IPS DF 6.9 (cell line): ENCODE data around the gene TNS4.

Experiments
- DNase-seq: peaks from one replicate; pipeline ENCODE4 v3.0.0-alpha.2; 2013; ENCODE audit warnings: low read depth, low spot score
- H3K27ac ChIP-seq: one replicate; pipeline ENCODE4 v1.5.1; 2013; ENCODE audit warnings: low read length, control low read depth
- H3K27me3 ChIP-seq: 2 replicates; pipeline ENCODE4 v1.6.1; 2013; ENCODE audit warnings: mild to moderate bottlenecking, low read length; ENCODE audit not compliant: control insufficient read depth, insufficient read depth
- H3K36me3 ChIP-seq: 2 replicates; pipeline ENCODE4 v1.6.1; 2013; ENCODE audit warnings: low read length; ENCODE audit not compliant: control insufficient read depth, insufficient read depth
- H3K4me1 ChIP-seq: 2 replicates; pipeline ENCODE4 v1.6.1; 2013; ENCODE audit warnings: low read length; ENCODE audit not compliant: control insufficient read depth, insufficient read depth
- H3K4me3 ChIP-seq: 2 replicates; pipeline ENCODE4 v1.5.1; 2013; ENCODE audit warnings: mild to moderate bottlenecking, low read length
- H3K9me3 ChIP-seq: 2 replicates; pipeline ENCODE4 v1.6.1; 2013; ENCODE audit warnings: low read length, inconsistent platforms; ENCODE audit not compliant: control insufficient read depth, insufficient read depth
- WGBS: extraction: QIAGEN DNeasy Blood & Tissue Kit; methylation state at CpG from one replicate; pipeline ENCODE4 v1.1.7; 2013; ENCODE audit warnings: mixed read lengths, missing lambda C conversion rate; ENCODE audit not compliant: insufficient read length, insufficient coverage; 5-methylcytosine and 5-hydroxymethylcytosine counted together

The TNS4 gene

DNA sequence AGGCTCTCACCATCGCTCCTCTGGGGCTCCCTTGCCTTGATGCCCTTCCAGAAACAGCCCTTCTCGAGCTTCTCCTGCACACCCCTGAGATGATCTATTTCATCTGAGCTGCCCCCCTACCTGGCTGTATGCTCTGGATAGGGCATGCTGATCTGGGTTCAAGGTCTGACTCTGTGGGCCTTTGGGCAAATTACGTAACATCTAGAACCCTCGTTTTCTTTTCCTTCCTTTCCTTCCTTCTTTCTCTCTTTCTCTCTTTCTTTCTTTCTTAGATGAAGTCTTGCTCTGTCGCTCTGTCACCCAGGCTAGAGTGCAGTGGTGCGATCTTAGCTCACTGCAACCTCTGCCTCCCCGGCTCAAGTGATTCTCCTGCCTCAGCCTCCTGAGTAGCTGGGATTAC lies 20.3 kb downstream of the TNS4 start:
- WGBS: no CpG with 5 or more reads among the region's 7 CpGs
- no peak overlapping the region for H3K27ac ChIP-seq
- no peak overlapping the region for H3K4me3 ChIP-seq
- H3K27me3 ChIP-seq: no peaks in the 10 kb centered on the region
- peaks cover 7% of the 10 kb centered on the region for H3K4me1 ChIP-seq
- no peak for DNase-seq
- H3K36me3 ChIP-seq: no peaks in the 10 kb centered on the region
- H3K9me3 ChIP-seq: no peaks in the 10 kb centered on the region

GRCh38 chr17:40480501-40481003 lies 20.9 kb downstream of the TNS4 start:
- no CpG with 5 or more reads among the region's 12 CpGs for WGBS
- Histone ChIP-seq H3K4me1 (peaks cover 10% of the 10 kb centered on the region), H3K27ac (no peak overlapping the region), H3K36me3 (no peaks in the 10 kb centered on the region), H3K27me3 (no peaks in the 10 kb centered on the region), H3K4me3 (no peak overlapping the region), H3K9me3 (no peaks in the 10 kb centered on the region)
- DNase-seq: no peak

GRCh38 chr17:40479754-40480480 lies 21.5 kb downstream of the TNS4 start:
- DNase-seq: no peak
- Histone ChIP-seq H3K27me3 (no peaks in the 10 kb centered on the region), H3K36me3 (no peaks in the 10 kb centered on the region), H3K9me3 (no peaks in the 10 kb centered on the region), H3K27ac (no peak overlapping the region), H3K4me1 (peaks cover 12% of the 10 kb centered on the region), H3K4me3 (no peak overlapping the region)
- no CpG with 5 or more reads among the region's 9 CpGs for WGBS

GRCh38 chr17:40478486-40478885 lies 22.9 kb downstream of the TNS4 start:
- Histone ChIP-seq H3K27ac (no peak overlapping the region), H3K4me3 (no peak overlapping the region), H3K27me3 (no peaks in the 10 kb centered on the region), H3K9me3 (no peaks in the 10 kb centered on the region), H3K4me1 (peaks cover 9% of the 10 kb centered on the region), H3K36me3 (no peaks in the 10 kb centered on the region)
- DNase-seq: no peak
- WGBS: no CpG with 5 or more reads among the region's 13 CpGs

GRCh38 chr17:40477796-40478195 lies 23.6 kb downstream of the TNS4 start:
- H3K27ac ChIP-seq: no peak overlapping the region

DNA sequence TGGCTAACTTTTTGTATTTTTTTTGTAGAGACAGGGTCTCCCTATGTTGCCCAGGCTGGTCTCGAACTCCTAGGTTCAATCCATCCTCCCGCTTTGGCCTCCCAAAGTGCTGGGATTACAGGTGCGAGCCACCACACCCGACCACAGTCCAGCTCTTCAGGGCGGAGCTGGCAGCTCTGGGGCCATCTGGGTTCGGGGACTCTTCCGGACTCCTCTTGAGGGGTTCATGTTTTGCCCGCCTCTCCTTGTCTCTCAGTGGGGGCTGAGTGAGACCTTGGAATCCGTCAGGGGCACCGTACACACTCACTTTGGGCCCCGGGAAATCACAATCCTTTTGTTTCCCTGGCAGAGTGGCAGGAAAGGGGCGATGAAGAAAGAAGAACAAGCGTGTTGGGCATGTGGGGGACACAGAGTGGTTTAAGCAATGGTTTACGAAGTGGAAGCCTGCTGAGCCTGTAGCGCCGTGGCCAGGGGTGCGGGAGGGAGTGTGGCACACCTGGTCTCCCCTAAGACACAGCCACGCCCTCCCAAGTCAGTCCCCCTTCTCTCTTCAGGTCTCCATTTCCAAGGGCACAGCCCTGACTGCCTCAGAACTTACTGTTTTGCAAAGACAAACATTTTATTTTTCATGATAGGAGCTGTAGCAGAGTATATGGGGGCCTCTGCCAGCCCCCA lies 26.1 kb downstream of the TNS4 start:
- DNase-seq: no peak
- Histone ChIP-seq H3K4me1 (peaks cover 5% of the 10 kb centered on the region), H3K27ac (no peak overlapping the region), H3K36me3 (no peaks in the 10 kb centered on the region), H3K27me3 (no peaks in the 10 kb centered on the region), H3K4me3 (no peak overlapping the region), H3K9me3 (no peaks in the 10 kb centered on the region)
- no CpG with 5 or more reads among the region's 18 CpGs for WGBS

More at GRCh38 chr17:40477796-40478195, 23.6 kb downstream of the TNS4 start:
- WGBS: no CpG with 5 or more reads among the region's 1 CpG
- Histone ChIP-seq H3K36me3 (no peaks in the 10 kb centered on the region), H3K9me3 (no peaks in the 10 kb centered on the region), H3K4me1 (peaks cover 9% of the 10 kb centered on the region), H3K4me3 (no peak overlapping the region), H3K27me3 (no peaks in the 10 kb centered on the region)
- no peak for DNase-seq

- Histone ChIP-seq H3K9me3 (no peaks in the 10 kb centered on the region), H3K4me1 (peaks cover 5% of the 10 kb centered on the region), H3K27ac (no peak overlapping the region), H3K36me3 (no peaks in the 10 kb centered on the region), H3K27me3 (no peaks in the 10 kb centered on the region), H3K4me3 (no peak overlapping the region)
- no peak for DNase-seq
- WGBS: no CpG with 5 or more reads among the region's 9 CpGs
Measured at GRCh38 chr17:40474419-40475002, 26.9 kb downstream of the TNS4 start.

DNA sequence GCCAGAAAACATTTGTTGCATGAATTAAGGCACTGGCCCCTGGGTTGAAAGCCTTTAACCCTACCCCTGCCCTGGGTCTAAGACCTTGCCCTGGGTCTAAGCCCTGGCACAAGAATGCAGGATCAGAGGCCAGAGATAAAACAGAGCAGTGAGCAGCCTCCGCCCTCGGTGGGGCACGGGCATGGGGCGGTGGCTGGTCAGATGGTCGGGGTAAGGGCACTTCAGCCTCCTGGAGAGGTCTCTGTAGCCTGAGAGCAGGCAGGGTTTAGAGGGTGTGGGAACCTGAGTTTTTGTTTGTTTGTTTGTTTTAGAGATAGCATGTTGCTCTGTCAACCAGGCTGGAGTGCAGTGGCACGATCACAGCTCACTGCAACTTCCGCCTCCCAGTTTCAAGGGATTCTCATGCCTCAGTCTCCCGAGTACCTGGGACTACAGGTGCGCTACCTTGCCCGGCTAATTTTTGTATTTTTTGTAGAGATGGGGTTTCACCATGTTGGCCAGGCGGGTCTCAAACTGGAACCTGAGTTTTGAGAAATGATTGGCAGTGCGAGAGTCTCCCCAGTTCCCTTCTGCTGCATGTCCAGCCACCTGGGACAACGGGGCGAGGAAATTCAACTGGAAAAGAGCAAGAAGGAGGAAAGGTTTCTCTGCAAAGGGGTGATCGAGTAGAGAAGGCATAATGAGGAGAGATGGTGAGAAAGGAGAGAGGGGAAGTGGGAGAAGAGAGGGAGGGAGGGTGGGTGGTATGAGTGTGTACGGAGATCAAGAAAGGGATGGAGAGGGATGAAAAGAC lies 27.7 kb downstream of the TNS4 start:
- no peak overlapping the region for H3K4me3 ChIP-seq
- no peak overlapping the region for H3K27ac ChIP-seq
- H3K36me3 ChIP-seq: no peaks in the 10 kb centered on the region
- H3K9me3 ChIP-seq: no peaks in the 10 kb centered on the region
- no peaks in the 10 kb centered on the region for H3K27me3 ChIP-seq
- DNase-seq: no peak
- peaks cover 5% of the 10 kb centered on the region for H3K4me1 ChIP-seq
- 100% methylated on average over 2 of the region's 16 CpGs for WGBS

DNA sequence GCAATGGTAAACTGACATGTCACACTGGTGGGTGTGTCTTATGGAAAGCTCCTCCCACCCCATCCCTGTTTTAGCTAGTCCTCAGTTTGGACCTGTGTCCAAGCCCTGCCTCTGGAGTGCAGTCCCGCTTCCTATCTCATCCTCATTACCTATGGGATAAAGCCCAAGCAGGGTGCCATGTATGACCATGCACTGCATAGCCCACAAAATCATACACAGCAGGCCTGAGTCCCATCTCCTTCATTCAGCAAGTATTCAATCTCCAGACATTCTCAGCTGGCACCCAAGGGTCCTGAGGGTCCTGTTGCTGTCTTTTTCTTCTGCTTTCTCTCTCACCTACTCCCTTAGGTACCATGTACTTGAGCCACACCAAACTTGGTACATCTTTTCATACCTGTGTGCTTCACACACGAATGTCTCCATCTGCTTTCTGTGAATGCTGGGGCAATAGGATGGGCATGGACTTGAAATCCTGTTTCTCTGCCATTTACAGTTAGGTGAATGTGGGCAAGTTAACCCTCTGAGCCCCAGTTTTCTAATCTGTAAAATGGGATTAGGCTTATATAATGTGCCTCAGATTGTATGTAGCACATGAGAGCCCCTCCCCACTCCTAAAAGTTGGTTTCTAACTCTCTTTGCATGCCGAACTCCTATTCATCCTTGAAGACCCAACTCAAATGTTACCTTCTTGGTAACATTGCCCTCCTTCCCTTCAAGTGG lies 28.5 kb downstream of the TNS4 start:
- Histone ChIP-seq H3K27me3 (no peaks in the 10 kb centered on the region), H3K27ac (no peak overlapping the region), H3K4me3 (no peak overlapping the region), H3K9me3 (no peaks in the 10 kb centered on the region), H3K36me3 (no peaks in the 10 kb centered on the region), H3K4me1 (peaks cover 5% of the 10 kb centered on the region)
- no CpG with 5 or more reads among the region's 3 CpGs for WGBS
- no peak for DNase-seq
